ENCODE results near the gene TXNDC2. TPM values are rescaled to one million over a fixed set of nuclear protein-coding genes. Genes with fewer than 3 reads are reported as not detected.

The TXNDC2 gene
- total and polyA plus RNA-seq, 10 of the 15 experiments (the other 5 are each of a cell fraction or from before 2014, with no cell fraction given) = 0.04 to 0.07 (median 0.06) TPM; not detected in 7

- no peak for TF ChIP-seq STAT1 (conservative IDR thresholded peaks at IDR 0.05)
- no peak for TF ChIP-seq ATF2 (IDR thresholded peaks at IDR 0.05; ENCODE audit: low read length)
- TF ChIP-seq ZNF24 (IDR thresholded peaks at IDR 0.05) = no peak
- TF ChIP-seq SIX5 (IDR thresholded peaks at IDR 0.05; ENCODE audit: low read depth, low read length, severe bottlenecking) = no peak
Measured at GRCh38 chr18:9924371-9924943, 38.7 kb downstream of the TXNDC2 start (continued).

- H3K36me3 ChIP-seq (ENCODE audit: control insufficient read depth in 2 of 2, insufficient read depth in 2 of 2, low read length in 1 of 2) = no peaks in the 10 kb centered on the region; a peak in 1 of 4 replicates
- FAIRE-seq = no peak
- H3K4me3 ChIP-seq = no peak overlapping the region
- no peak for ATAC-seq
- no TSS peak for BruUV-seq (replicated peaks)
- H3K27me3 ChIP-seq (replicated peaks in 1 of 2; ENCODE audit: control insufficient read depth in 2 of 2, insufficient read depth in 2 of 2, low read length in 1 of 2) = no peaks in the 10 kb centered on the region
- intact Hi-C loops (cut with micrococcal nuclease; ENCODE audit: unreplicated experiment) (no loop called here), in situ Hi-C loops (cut with MboI) (no loop called here)
- H3K9me3 ChIP-seq (replicated peaks; ENCODE audit: control insufficient read depth, insufficient read depth, low read length) = no peaks in the 10 kb centered on the region; the same call in 1 of the 3 replicates
- H3K4me1 ChIP-seq (ENCODE audit: control insufficient read depth, insufficient read depth, low read length) = peaks cover 26% of the 10 kb centered on the region
- ChIA-PET SMC1A (ENCODE audit: uncharacterized antibody, unreplicated experiment) (interaction anchor here (2.0 kb wide), 1 partner anchor 10 kb away, joined by 13 read pairs; no protein-coding TSS in a partner anchor), RAD21 (ENCODE audit: unreplicated experiment) (no interaction called here), POLR2A (interaction anchor here (1.5 kb wide), 1 partner anchor 10 kb away, joined by 6 read pairs; no protein-coding TSS in a partner anchor), CTCF (no interaction called here)
- H3K9ac ChIP-seq (ENCODE audit: control insufficient read depth, insufficient read depth, low read length) = no peak overlapping the region
- no peak for DNase-seq (ENCODE audit: low read depth, low spot score)
- H3K27ac ChIP-seq (ENCODE audit: control insufficient read depth, insufficient read depth) = no peak overlapping the region
- no peak overlapping the region for H3K4me2 ChIP-seq (ENCODE audit: control insufficient read depth, insufficient read depth)
- peaks cover 99% of the 10 kb centered on the region for H3K79me2 ChIP-seq (ENCODE audit: control insufficient read depth, insufficient read depth, low read length)
- 97% methylated on average over 1 of the region's 1 CpG for WGBS (ENCODE audit: insufficient coverage, insufficient replicate concordance, low lambda C conversion rate, missing lambda C conversion rate)
- H4K20me1 ChIP-seq (ENCODE audit: control insufficient read depth, insufficient read depth) = peaks cover 11% of the 10 kb centered on the region
- no peak overlapping the region for H2AFZ ChIP-seq (ENCODE audit: control insufficient read depth, low read depth, low read length)
- TF ChIP-seq REST (IDR thresholded peaks at IDR 0.05; ENCODE audit: low read depth, low read length) (no peak), ZNF592 (IDR thresholded peaks at IDR 0.05) (no peak), RELB (IDR thresholded peaks at IDR 0.05; ENCODE audit: low read depth) (no peak), FOXM1 (IDR thresholded peaks at IDR 0.05; ENCODE audit: low read depth, low read length) (no peak), BCL11A (IDR thresholded peaks at IDR 0.05; ENCODE audit: low read depth, low read length) (no peak), MAX (IDR thresholded peaks at IDR 0.05; ENCODE audit: low read depth, low read length) (no peak)
Measured at GRCh38 chr18:9925369-9925768, 39.6 kb downstream of the TXNDC2 start.
